ENCODE measurements around the gene ME3.
A peak's percentile ranks its signal among the peaks of the same experiment; 100 is the strongest.

ME3 gene

DNA sequence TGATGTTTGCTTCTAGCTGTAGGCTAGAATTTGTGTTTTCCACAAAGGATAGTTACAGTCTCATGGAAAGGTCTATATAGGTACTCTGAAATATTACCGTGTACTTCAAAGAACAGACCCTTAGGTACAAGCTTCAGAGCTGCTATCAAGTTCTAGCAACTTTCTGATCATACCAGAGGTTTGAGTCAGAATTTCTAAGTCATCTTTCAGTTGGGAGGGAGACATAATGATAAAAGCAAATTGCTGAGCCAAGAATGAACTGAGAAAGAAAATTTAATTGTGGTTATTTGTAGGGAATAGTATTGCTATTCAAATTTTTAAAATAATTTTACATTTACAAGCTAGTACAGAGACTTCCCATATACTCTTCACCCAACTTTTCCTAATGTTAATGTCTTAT, 19.9 kb upstream of the ME3 start:
- no peaks in the 10 kb centered on the region for H3K36me3 Mint-ChIP-seq (ENCODE audit: low read depth)
- peaks cover 3% of the 10 kb centered on the region for H3K27me3 Mint-ChIP-seq (ENCODE audit: low read depth, poor library complexity)
- peaks cover 10% of the 10 kb centered on the region for H3K4me1 Mint-ChIP-seq
- H3K4me3 Mint-ChIP-seq = no peak overlapping the region
- DNase-seq = no peak
- no peaks in the 10 kb centered on the region for H3K9me3 Mint-ChIP-seq
- H3K27ac Mint-ChIP-seq = no peak overlapping the region
- TF ChIP-seq, protein P1, sequence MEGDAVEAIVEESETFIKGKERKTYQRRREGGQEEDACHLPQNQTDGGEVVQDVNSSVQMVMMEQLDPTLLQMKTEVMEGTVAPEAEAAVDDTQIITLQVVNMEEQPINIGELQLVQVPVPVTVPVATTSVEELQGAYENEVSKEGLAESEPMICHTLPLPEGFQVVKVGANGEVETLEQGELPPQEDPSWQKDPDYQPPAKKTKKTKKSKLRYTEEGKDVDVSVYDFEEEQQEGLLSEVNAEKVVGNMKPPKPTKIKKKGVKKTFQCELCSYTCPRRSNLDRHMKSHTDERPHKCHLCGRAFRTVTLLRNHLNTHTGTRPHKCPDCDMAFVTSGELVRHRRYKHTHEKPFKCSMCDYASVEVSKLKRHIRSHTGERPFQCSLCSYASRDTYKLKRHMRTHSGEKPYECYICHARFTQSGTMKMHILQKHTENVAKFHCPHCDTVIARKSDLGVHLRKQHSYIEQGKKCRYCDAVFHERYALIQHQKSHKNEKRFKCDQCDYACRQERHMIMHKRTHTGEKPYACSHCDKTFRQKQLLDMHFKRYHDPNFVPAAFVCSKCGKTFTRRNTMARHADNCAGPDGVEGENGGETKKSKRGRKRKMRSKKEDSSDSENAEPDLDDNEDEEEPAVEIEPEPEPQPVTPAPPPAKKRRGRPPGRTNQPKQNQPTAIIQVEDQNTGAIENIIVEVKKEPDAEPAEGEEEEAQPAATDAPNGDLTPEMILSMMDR (IDR thresholded peaks at IDR 0.05) = no peak

DNA sequence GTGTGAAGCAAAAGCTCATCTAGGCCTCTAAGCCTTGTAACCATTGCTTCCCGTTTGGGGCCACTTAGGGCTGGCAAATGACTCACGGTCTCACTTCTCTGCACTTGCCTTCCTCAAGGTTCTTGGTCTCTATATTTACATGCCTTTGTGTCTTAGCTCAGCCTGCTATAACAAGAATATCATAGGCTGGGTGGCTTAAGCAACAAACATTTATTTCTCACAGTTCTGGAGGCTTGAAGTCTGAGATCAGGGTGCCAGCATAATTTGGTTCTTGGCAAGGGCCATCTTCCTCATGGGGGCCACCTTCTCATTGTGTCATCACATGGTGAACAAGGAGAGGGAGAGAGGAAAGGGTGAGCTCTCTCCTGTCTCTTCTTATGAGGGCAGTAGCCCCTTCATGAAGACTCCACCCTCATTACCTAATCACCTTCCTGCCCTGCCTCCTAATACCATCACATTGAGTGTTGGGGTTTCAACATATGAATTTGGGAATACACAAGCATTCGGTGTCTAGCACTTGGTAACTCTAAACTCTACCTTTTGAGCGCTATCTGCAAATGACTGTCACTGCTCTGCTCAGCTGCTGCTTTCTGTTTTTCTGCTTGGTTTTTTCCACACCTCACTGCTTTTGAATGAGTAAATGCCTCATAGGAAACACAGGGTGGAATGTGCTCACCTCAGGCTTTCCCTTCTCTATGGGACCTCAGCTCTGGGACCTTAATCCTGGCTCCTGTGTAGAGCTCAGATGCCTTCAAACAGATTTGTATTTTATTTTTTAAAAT, 16.2 kb upstream of the ME3 start:
- no peaks in the 10 kb centered on the region for H3K27me3 Mint-ChIP-seq (ENCODE audit: low read depth, poor library complexity)
- no peaks in the 10 kb centered on the region for H3K36me3 Mint-ChIP-seq (ENCODE audit: low read depth)
- no peaks in the 10 kb centered on the region for H3K9me3 Mint-ChIP-seq
- peaks cover 10% of the 10 kb centered on the region for H3K4me1 Mint-ChIP-seq
- peak overlapping the region; percentile 30 for H3K27ac Mint-ChIP-seq
- TF ChIP-seq, protein P1 (IDR thresholded peaks at IDR 0.05) = no peak
- no peak overlapping the region for H3K4me3 Mint-ChIP-seq
- no peak for DNase-seq

- Mint-ChIP-seq H3K27me3 (ENCODE audit: low read depth, poor library complexity) (peaks cover under 1% of the 10 kb centered on the region), H3K27ac (no peak overlapping the region), H3K4me3 (no peak overlapping the region), H3K36me3 (ENCODE audit: low read depth) (no peaks in the 10 kb centered on the region), H3K4me1 (peaks cover 10% of the 10 kb centered on the region), H3K9me3 (no peaks in the 10 kb centered on the region)
- TF ChIP-seq, protein P1 (IDR thresholded peaks at IDR 0.05) = no peak
- no peak for DNase-seq
Measured at GRCh38 chr11:86687185-86687778, 14.9 kb upstream of the ME3 start.

- peaks cover 10% of the 10 kb centered on the region for H3K4me1 Mint-ChIP-seq
- no peak overlapping the region for H3K4me3 Mint-ChIP-seq
- no peaks in the 10 kb centered on the region for H3K36me3 Mint-ChIP-seq (ENCODE audit: low read depth)
- TF ChIP-seq, protein P1 (IDR thresholded peaks at IDR 0.05) = no peak
- H3K27ac Mint-ChIP-seq = no peak overlapping the region
- H3K27me3 Mint-ChIP-seq (ENCODE audit: low read depth, poor library complexity) = peaks cover 3% of the 10 kb centered on the region
- no peaks in the 10 kb centered on the region for H3K9me3 Mint-ChIP-seq
- no peak for DNase-seq
Measured at GRCh38 chr11:86686531-86686930, 14.1 kb upstream of the ME3 start.

DNA sequence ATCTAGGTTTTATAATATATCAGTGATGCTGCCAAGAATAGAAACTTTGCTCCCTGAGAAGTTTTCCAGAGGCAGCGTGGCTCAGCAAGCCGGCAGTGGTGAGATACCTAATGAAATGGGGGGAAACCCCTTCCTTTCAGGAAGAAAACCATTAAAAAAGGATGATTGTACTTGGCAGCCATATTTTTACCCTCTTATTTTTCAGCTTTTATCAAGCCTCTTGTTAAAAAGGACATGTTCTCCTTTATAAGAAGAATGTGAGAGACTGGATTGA, 9.0 kb upstream of the ME3 start:
- Mint-ChIP-seq H3K9me3 (no peaks in the 10 kb centered on the region), H3K36me3 (ENCODE audit: low read depth) (no peaks in the 10 kb centered on the region), H3K4me3 (no peak overlapping the region), H3K27ac (peak overlapping the region; percentile 22), H3K27me3 (ENCODE audit: low read depth, poor library complexity) (peaks cover 5% of the 10 kb centered on the region), H3K4me1 (peaks cover 27% of the 10 kb centered on the region)
- TF ChIP-seq, protein P1 (IDR thresholded peaks at IDR 0.05) = no peak
- no peak for DNase-seq
